GM13977 (cell line): Measurements from ENCODE around the gene ST3GAL2.

Experiments
- DNase-seq: peaks from one replicate; pipeline ENCODE4 v3.0.0; 2012; ENCODE audit warnings: low spot score
- CTCF ChIP-seq: IDR thresholded peaks from 2 replicates; pipeline ENCODE4 v1.5.1; 2012; ENCODE audit warnings: mild to moderate bottlenecking, control low read depth; ENCODE audit not compliant: insufficient read depth; ENCODE audit errors: extremely low read depth, missing control alignments
- in situ Hi-C: fragments of 300-500 bp; cut with MboI; formaldehyde crosslinking; loops from one replicate; pipeline ENCODE4 v1.12.0; 2022; ENCODE audit warnings: low sequenced_read_pairs, low pct_unique_long_range_greater_than_20kb, mixed read lengths, inconsistent platforms; ENCODE audit not compliant: unreplicated experiment

ST3GAL2 gene

GRCh38 chr16:70421473-70422311, 17.2 kb downstream of the ST3GAL2 start:
- in situ Hi-C loops: no loop called here
- TF ChIP-seq CTCF: no peak
- no peak for DNase-seq

- DNase-seq: no peak
- no peak for TF ChIP-seq CTCF
- in situ Hi-C loops: no loop called here
These were observed 17.9 kb downstream of the ST3GAL2 start for GRCh38 chr16:70421014-70421413.

- in situ Hi-C loops: no loop called here
- DNase-seq: no peak
- TF ChIP-seq CTCF: no peak
These were observed 19.2 kb downstream of the ST3GAL2 start for GRCh38 chr16:70419384-70420327.

GRCh38 chr16:70418993-70419318, 19.9 kb downstream of the ST3GAL2 start:
- no peak for DNase-seq
- TF ChIP-seq CTCF: no peak
- in situ Hi-C loops: no loop called here

GRCh38 chr16:70418274-70418992, 20.5 kb downstream of the ST3GAL2 start:
- DNase-seq: no peak
- no peak for TF ChIP-seq CTCF
- in situ Hi-C loops: no loop called here

- in situ Hi-C loops: no loop called here
- no peak for TF ChIP-seq CTCF
- no peak for DNase-seq
These were observed 21.2 kb downstream of the ST3GAL2 start for GRCh38 chr16:70417661-70418060.
